Activated T-cell treated with anti-CD3 and anti-CD28 coated beads, Interleukin-2, amount 50 U/mL, for 1 hour (primary cell): ENCODE results near the gene RPL13.
A peak's percentile ranks its signal among the peaks of the same experiment; 100 is the strongest.

Experiments used
- DNase-seq: peaks from one replicate; pipeline ENCODE4 v3.0.0-alpha.2; 2020

Gene RPL13

DNA sequence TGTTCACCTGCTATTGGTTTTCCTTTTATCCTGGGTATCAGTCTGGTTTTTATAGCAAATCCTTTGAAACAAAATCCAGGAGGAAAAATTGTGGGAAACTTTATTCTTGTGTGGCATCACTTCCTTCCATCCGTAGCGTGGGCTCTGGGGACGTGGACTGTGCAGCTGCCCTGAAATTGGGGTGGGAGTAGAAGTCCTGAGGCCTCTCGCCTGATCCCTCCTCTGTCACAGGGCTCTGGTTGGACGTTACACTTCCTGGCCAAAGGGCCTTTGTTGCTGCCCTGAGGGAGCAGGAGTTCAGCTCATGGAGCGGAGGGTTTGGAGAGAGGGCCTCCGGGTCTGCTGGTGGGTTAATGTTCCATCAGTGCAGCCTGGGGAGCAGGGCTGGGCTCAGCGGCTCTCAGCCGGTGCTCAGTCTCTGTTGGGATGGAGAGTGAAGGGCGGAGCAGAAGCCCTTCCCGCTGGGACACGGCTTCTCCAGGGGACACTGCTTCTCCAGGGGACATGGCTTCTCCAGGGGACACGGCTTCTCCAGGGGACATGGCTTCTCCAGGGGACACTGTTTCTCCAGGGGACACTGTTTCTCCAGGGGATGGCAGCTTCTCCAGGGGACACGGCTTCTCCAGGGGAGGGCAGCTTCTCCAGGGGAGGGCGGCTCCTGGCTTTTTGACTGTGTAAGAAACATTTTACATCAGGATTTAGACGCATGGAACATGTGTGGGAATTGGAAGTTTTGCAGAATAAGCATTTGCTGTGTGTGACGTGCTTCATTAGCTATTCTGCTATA, 15.2 kb upstream of the RPL13 start:
- no peak for DNase-seq

DNA sequence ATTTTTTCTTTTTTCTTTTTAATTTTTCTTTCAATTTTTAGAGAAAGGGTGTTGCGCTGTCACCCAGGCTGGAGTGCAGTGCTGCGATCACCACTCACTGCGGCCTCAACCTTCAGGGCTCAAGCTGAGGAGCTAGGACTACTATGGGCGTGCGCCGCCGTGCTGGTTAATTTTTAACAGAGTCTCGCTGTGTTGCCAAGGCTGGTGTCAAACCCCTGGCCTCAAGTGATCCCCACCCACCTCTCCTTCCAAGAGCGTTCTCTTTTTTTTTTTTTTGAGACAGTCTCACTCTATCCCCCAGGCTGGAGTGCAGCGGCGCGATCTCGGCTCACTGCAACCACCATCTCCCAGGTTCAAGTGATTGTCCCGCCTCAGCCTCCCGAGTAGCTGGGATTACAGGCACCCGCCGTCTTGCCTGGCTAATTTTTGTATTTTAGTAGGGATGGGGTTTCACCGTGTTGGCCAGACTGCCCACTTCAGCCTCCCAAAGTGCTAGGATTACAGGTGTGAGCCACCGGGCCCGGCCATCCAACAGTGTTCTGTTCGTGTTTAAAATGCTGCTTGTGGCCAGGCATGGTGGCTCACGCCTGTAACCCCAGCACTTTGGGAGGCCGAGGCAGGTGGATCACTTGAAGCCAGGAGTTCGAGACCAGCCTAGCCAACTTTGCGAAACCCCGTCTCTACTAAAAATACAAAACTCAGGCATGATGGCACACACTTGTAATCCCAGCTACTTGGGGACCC, 14.5 kb upstream of the RPL13 start:
- DNase-seq, result no peak

DNA sequence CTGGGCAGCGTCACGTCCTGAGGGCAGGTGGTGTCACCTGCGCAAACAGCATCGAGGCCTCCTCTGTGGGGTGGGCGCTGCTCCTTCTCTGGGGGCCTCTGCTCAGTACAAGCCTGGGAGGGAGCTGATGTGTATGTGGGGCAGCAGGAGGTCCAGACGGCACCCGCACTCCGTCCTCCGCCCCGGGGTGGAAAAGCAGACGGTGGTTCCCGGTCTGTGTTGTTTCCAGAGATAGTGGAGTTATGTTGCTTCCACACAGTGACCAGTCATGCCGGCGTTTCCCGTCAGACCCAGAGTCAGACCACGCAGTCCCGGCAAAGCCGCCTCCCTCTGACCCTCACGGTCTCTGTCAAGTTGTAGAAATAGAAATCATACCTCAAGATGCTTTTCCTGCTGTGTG, 13.7 kb upstream of the RPL13 start:
- DNase-seq, result no peak

DNA sequence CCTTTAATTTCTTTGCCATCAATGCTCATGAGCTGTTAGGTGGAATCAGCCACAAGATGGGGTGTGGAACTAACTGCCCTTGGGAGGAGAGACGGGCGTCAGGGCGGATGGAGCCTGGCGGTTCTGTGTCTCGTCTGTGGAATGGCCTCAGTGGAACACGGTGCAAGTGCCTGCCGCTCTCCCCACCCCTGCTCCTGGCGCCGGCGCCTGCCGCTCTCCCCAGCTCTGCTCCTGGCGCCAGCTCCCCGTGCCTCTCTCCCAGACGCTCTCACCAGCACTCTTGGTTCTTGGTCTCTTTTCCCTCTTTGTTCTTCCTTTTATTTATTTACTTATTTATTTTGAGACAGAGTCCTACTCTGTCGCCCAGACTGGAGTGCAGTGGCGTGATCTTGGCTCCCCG, 13.2 kb upstream of the RPL13 start:
- DNase-seq, result no peak

DNA sequence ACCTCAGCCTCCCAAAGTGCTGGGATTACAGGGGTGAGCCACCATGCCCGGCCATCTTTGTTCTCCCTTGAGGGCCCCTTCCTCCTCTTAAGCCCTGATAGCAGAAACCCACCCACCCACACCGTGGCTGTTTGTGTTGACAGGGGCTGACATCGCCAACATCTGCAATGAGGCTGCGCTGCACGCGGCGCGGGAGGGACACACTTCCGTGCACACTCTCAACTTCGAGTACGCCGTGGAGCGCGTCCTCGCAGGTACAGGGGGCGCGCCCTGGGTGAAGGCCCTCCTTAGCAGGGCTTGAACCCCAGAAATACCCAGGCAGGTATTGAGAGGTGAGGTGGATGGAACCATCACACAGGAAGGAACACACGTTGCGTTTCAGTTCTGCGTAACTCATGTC, 12.6 kb upstream of the RPL13 start:
- DNase-seq, result no peak

- no peak for DNase-seq
Observed at GRCh38 chr16:89548344-89549006, 12.0 kb upstream of the RPL13 start.

GRCh38 chr16:89549007-89549700, 11.3 kb upstream of the RPL13 start:
- DNase-seq, result peak; percentile 49

- no peak for DNase-seq
Observed at GRCh38 chr16:89550421-89551007, 10.0 kb upstream of the RPL13 start.

DNA sequence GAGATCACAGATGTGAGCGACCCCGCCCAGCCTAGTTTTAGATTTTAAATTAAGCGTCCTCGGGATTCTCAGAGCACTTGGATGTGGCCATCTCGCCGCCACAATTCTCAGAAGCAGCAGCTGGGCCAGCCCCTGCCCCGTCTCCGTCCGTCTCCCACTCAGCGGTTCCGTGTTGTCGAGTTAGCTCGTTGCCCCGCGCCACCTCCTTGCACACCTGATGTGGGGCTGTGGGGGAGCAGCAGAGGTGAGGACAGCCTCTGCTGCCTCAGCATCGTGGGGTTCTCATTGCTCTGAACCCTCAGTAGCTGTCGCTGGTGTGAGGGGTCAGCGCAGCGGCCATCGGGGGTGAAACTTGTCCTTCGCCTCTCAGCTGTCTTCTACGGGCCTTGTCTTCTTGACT, 8.2 kb upstream of the RPL13 start:
- no peak for DNase-seq

DNA sequence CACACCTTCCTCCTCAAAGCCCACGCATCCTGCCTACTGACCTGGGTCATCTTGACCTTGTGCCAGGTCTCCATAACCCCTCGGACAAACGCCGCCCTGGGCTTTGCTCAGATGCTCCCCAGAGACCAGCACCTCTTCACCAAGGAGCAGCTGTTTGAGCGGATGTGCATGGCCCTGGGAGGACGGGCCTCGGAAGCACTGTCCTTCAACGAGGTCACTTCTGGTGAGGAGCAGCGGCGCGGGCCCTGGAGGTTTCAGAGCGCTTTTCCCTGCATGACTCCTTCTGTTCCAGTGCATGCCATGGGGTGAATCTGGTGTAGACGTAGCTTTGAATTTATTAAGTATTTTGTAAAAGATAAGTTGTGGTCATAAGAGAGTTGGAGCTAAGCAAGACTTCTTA, 7.6 kb upstream of the RPL13 start:
- DNase-seq, result no peak

DNA sequence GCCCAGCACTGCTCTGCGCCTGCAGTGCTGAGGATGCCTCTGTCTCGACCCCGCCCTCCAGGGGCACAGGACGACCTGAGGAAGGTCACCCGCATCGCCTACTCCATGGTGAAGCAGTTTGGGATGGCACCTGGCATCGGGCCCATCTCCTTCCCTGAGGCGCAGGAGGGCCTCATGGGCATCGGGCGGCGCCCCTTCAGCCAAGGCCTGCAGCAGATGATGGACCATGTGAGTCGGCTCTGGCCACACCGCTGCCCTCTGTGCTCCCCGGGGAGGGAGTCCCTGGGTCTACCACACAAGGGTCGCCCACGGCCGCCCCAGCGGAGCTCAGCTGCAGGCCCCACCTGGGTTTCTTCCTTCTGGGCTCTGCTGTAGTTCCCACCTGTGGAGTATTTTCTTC, 6.7 kb upstream of the RPL13 start:
- no peak for DNase-seq

GRCh38 chr16:89554343-89554742, 6.1 kb upstream of the RPL13 start:
- no peak for DNase-seq

DNA sequence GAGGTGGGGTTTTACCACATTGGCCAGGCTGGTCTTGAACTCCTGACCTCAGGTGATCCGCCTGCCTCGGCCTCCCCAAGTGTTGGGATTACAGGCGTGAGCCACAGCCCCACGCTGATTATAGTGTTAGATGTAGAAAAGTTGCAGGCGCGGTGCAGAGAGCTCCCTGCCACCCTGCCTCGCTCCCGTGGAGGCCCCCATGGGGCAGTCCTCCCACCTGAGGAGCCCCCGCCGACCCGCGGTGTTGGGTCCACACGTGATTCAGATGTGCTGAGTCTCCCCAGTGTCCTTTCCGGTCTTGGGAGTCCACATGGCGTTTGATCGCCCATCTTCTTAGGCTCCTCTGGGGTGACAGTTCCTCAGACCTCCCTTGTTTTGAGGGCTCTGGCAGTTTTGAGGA, 5.2 kb upstream of the RPL13 start:
- DNase-seq, result no peak

DNA sequence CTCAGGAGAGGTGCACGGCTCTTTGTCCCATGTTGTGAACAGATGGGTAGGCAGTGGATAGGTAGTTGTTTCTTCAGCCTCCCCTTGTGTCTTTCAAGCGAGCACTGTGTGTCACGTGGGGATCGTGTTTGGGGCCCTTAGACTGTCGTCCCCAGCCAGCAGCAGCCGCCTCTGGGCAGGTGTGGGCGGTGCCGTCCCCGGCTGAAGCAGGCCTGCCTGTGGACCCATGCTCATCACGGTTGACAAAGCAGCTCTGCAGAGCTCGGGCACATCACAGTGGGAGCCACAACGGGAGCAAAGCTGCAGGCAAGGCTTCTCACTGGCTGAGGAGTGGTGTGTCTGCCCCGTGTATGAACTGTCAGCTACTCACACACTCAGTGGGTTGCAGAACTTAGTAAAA, 4.7 kb upstream of the RPL13 start:
- no peak for DNase-seq

DNA sequence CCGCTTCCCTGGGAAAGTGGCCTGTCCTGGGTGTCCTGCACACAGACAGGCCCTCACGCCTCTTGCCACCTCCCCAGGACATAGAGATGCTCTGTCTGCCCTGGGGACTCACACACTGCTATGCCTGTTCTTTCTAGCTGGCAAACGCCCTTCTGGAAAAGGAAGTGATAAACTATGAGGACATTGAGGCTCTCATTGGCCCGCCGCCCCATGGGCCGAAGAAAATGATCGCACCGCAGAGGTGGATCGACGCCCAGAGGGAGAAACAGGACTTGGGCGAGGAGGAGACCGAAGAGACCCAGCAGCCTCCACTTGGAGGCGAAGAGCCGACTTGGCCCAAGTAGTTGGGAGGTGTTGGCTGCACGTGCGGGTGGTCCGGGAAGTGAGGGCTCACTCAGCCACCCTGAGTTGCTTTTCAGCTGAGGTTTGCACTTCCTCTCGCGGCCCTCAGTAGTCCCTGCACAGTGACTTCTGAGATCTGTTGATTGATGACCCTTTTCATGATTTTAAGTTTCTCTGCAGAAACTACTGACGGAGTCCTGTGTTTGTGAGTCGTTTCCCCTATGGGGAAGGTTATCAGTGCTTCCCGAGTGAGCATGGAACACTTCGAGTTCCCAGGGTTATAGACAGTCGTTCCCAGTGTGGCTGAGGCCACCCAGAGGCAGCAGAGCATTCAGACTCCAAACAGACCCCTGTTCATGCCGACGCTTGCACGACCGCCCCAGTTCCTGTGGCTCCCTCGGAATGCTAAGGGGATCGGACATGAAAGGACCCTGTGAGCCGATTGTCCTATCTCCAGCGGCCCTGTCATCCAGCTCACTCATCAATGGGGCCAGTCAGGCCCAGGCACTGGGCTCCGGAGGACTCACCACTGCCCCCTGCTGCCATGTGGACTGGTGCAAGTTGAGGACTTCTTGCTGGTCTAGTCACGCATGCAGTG, 3.5 kb upstream of the RPL13 start:
- peak; percentile 85 for DNase-seq

- no peak for DNase-seq
Observed at GRCh38 chr16:89557690-89558490, 2.6 kb upstream of the RPL13 start.

DNA sequence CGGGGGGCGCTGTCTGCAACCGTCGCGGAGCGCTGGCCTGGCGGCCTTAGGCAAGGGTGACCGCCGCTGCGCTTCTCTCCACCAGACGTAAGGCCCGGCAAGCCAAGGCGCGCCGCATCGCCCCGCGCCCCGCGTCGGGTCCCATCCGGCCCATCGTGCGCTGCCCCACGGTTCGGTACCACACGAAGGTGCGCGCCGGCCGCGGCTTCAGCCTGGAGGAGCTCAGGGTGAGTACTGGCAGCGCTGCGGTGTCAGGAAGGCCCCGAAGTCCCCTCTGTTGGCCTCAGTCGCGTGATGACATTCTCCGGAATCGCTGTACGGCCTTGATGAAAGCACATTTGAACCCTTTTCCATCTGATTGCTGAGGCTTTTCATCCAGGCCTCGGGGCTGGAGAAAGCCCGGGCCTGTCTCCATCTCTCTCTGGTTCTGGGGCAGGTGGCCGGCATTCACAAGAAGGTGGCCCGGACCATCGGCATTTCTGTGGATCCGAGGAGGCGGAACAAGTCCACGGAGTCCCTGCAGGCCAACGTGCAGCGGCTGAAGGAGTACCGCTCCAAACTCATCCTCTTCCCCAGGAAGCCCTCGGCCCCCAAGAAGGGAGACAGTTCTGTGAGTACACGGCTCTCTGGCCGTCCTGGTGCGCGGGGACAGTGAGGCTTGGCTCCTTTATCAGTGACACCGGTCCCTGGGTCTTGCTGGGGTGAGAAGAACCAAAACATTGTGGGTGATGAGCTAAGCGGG, 831 bp downstream of the RPL13 start:
- DNase-seq, result peak; percentile 30

DNA sequence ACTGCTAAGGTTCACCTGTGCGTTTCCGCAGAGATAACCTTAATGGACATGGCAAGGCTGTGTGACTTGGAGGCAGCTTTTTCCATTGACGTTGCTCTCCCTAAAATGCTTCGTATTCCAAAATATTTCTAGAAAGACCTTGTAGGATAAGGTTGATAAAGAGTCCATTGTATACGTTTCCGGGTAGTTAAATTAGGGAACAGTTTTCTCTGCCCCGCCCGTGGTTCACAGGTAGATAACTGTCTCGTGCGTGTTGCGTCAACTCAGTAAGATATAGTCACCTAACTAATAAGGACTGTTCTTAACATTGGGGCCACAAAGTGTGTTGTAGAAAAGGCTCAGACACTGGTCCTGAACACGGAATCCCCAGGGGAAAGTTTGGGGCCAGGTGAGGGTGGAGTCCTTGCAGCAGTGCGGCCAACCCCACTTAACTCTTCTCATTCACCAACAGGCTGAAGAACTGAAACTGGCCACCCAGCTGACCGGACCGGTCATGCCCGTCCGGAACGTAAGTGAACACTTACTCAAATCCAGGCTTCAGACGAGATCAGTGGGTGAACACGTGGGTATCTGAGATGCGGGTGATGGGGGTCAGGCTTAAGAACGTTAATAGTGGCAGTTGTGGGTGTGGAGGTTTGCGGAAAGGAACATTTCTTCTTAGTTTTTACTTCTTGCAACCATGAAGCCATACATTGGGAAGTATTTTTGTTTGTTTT, 1.6 kb downstream of the RPL13 start:
- DNase-seq, result no peak

GRCh38 chr16:89562939-89563338, 2.5 kb downstream of the RPL13 start:
- DNase-seq, result no peak
